GM21367 (cell line): Measurements from ENCODE around the gene VAMP5.

Source experiments
- ATAC-seq: cut with Tn5 transposase; IDR thresholded peaks from one replicate; pipeline ENCODE4 v1.9.1; 2021; ENCODE audit not compliant: unreplicated experiment

VAMP5 gene

DNA sequence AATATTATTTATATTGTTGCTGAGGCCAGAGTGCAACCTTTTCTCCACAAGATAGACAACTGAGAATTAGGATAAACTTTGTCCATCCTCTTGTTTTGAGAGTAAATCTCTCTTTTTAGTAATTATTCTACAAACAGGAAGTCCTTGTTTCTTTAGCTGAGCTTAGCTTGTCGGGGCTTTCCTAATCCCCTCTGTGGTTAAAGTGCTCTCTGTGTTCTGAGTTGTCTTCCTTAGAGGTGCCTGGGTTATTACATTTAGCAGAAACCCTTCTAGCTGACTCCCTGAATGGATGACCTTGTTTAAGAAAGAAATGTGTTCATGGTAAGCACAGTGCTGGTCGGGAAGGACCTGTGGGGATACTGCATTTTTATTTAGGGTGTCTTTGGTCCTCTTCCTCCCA is 44.4 kb downstream of the VAMP5 start:
- no peak for ATAC-seq

GRCh38 chr2:85631316-85631715 is 47.1 kb downstream of the VAMP5 start:
- ATAC-seq, result no peak

GRCh38 chr2:85635011-85635410 is 50.8 kb downstream of the VAMP5 start:
- no peak for ATAC-seq

DNA sequence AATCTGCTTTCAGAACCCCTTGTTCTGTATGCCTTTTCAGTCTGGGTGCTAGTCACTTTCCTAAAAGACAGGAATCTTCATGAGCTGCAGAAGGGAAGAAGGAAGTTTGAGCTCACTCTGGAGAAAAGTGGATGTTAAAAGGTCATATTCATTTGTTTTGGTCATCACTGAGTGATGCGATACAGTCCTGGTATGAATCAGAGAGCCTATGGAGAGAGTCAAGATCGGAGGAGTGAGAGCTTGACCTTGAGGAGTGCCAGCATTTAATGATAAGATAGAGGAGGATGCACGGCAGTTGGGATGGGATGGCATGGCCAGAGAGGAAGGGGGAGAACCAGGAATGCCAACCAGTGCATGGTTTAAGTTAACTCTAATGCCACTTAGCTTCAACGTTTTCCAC is 51.4 kb downstream of the VAMP5 start:
- no peak for ATAC-seq

- ATAC-seq, result no peak
These were observed 58.5 kb downstream of the VAMP5 start for GRCh38 chr2:85642725-85643124.
